ENCODE results near the gene EGFL8.
A peak's percentile ranks its signal among the peaks of the same experiment; 100 is the strongest.

Gene EGFL8

GRCh38 chr6:32173051-32173727, 8.8 kb downstream of the EGFL8 start:
- Histone ChIP-seq H3K27me3 (ENCODE audit: control insufficient read depth, insufficient read depth, low read length) (no peaks in the 10 kb centered on the region), H3K4me3 (ENCODE audit: low read length) (no peak overlapping the region), H3K36me3 (ENCODE audit: control insufficient read depth, low read depth, low read length) (peaks cover 34% of the 10 kb centered on the region), H3K9me3 (ENCODE audit: control insufficient read depth, low read depth, low read length) (no peaks in the 10 kb centered on the region), H3K4me1 (ENCODE audit: control insufficient read depth, low read depth, low read length) (peaks cover 18% of the 10 kb centered on the region), H3K27ac (ENCODE audit: low read length) (no peak overlapping the region), H3K9ac (ENCODE audit: low read length) (no peak overlapping the region)

GRCh38 chr6:32174416-32174815, 10.0 kb downstream of the EGFL8 start:
- no peak overlapping the region for H3K9ac ChIP-seq (ENCODE audit: low read length)
- peaks cover 21% of the 10 kb centered on the region for H3K4me1 ChIP-seq (ENCODE audit: control insufficient read depth, low read depth, low read length)
- no peak overlapping the region for H3K27ac ChIP-seq (ENCODE audit: low read length)
- peak overlapping the region; percentile 81 for H3K4me3 ChIP-seq (ENCODE audit: low read length)
- H3K9me3 ChIP-seq (ENCODE audit: control insufficient read depth, low read depth, low read length): no peaks in the 10 kb centered on the region
- no peaks in the 10 kb centered on the region for H3K27me3 ChIP-seq (ENCODE audit: control insufficient read depth, insufficient read depth, low read length)
- H3K36me3 ChIP-seq (ENCODE audit: control insufficient read depth, low read depth, low read length): peaks cover 22% of the 10 kb centered on the region

GRCh38 chr6:32175322-32175710, 10.9 kb downstream of the EGFL8 start:
- no peak overlapping the region for H3K27ac ChIP-seq (ENCODE audit: low read length)
- peak overlapping the region; percentile 87 for H3K9ac ChIP-seq (ENCODE audit: low read length)
- no peaks in the 10 kb centered on the region for H3K27me3 ChIP-seq (ENCODE audit: control insufficient read depth, insufficient read depth, low read length)
- peak overlapping the region; percentile 81 for H3K4me3 ChIP-seq (ENCODE audit: low read length)
- H3K4me1 ChIP-seq (ENCODE audit: control insufficient read depth, low read depth, low read length): peaks cover 21% of the 10 kb centered on the region
- no peaks in the 10 kb centered on the region for H3K9me3 ChIP-seq (ENCODE audit: control insufficient read depth, low read depth, low read length)
- peaks cover 18% of the 10 kb centered on the region for H3K36me3 ChIP-seq (ENCODE audit: control insufficient read depth, low read depth, low read length)

GRCh38 chr6:32175711-32176475, 11.5 kb downstream of the EGFL8 start, which contains the start of gene AGPAT1:
TSS of gene AGPAT1 (minus strand) at chr6:32176084. CDS start at chr6:32171496, 4,588 bp downstream.
- Histone ChIP-seq H3K36me3 (ENCODE audit: control insufficient read depth, low read depth, low read length) (peaks cover 13% of the 10 kb centered on the region), H3K9me3 (ENCODE audit: control insufficient read depth, low read depth, low read length) (no peaks in the 10 kb centered on the region), H3K9ac (ENCODE audit: low read length) (peak within 1 kb of the TSS; percentile 87), H3K4me1 (ENCODE audit: control insufficient read depth, low read depth, low read length) (peaks cover 21% of the 10 kb centered on the region), H3K4me3 (ENCODE audit: low read length) (peak within 1 kb of the TSS; percentile 81), H3K27me3 (ENCODE audit: control insufficient read depth, insufficient read depth, low read length) (no peaks in the 10 kb centered on the region), H3K27ac (ENCODE audit: low read length) (peak within 1 kb of the TSS; percentile 97)

GRCh38 chr6:32176476-32177182, 12.2 kb downstream of the EGFL8 start:
- H3K4me1 ChIP-seq (ENCODE audit: control insufficient read depth, low read depth, low read length): peaks cover 21% of the 10 kb centered on the region
- H3K9ac ChIP-seq (ENCODE audit: low read length): peak overlapping the region; percentile 87
- H3K27me3 ChIP-seq (ENCODE audit: control insufficient read depth, insufficient read depth, low read length): no peaks in the 10 kb centered on the region
- H3K9me3 ChIP-seq (ENCODE audit: control insufficient read depth, low read depth, low read length): no peaks in the 10 kb centered on the region
- H3K36me3 ChIP-seq (ENCODE audit: control insufficient read depth, low read depth, low read length): peaks cover 15% of the 10 kb centered on the region
- H3K27ac ChIP-seq (ENCODE audit: low read length): peak overlapping the region; percentile 97
- peak overlapping the region; percentile 81 for H3K4me3 ChIP-seq (ENCODE audit: low read length)

GRCh38 chr6:32177183-32177787, 12.9 kb downstream of the EGFL8 start:
- H3K27me3 ChIP-seq (ENCODE audit: control insufficient read depth, insufficient read depth, low read length): no peaks in the 10 kb centered on the region
- H3K9me3 ChIP-seq (ENCODE audit: control insufficient read depth, low read depth, low read length): no peaks in the 10 kb centered on the region

GRCh38 chr6:32177788-32178546, 13.6 kb downstream of the EGFL8 start, which contains the start of gene RNF5:
TSS of gene RNF5 (plus strand) at chr6:32178405. CDS start at chr6:32178512, 107 bp downstream.
- H3K9ac ChIP-seq (ENCODE audit: low read length): peak within 1 kb of the TSS; percentile 87
- peaks cover 15% of the 10 kb centered on the region for H3K36me3 ChIP-seq (ENCODE audit: control insufficient read depth, low read depth, low read length)
- H3K9me3 ChIP-seq (ENCODE audit: control insufficient read depth, low read depth, low read length): no peaks in the 10 kb centered on the region
- H3K27me3 ChIP-seq (ENCODE audit: control insufficient read depth, insufficient read depth, low read length): no peaks in the 10 kb centered on the region
- H3K4me3 ChIP-seq (ENCODE audit: low read length): peak within 1 kb of the TSS; percentile 81
- peaks cover 21% of the 10 kb centered on the region for H3K4me1 ChIP-seq (ENCODE audit: control insufficient read depth, low read depth, low read length)
- H3K27ac ChIP-seq (ENCODE audit: low read length): peak within 1 kb of the TSS; percentile 97

More at GRCh38 chr6:32177183-32177787, 12.9 kb downstream of the EGFL8 start:
- Histone ChIP-seq H3K36me3 (ENCODE audit: control insufficient read depth, low read depth, low read length) (peaks cover 15% of the 10 kb centered on the region), H3K4me3 (ENCODE audit: low read length) (peak overlapping the region; percentile 81), H3K4me1 (ENCODE audit: control insufficient read depth, low read depth, low read length) (peaks cover 21% of the 10 kb centered on the region), H3K27ac (ENCODE audit: low read length) (peak overlapping the region; percentile 97), H3K9ac (ENCODE audit: low read length) (peak overlapping the region; percentile 87)

- H3K27ac ChIP-seq (ENCODE audit: low read length): peak overlapping the region; percentile 54
- peaks cover 21% of the 10 kb centered on the region for H3K4me1 ChIP-seq (ENCODE audit: control insufficient read depth, low read depth, low read length)
- H3K27me3 ChIP-seq (ENCODE audit: control insufficient read depth, insufficient read depth, low read length): no peaks in the 10 kb centered on the region
- peaks cover 15% of the 10 kb centered on the region for H3K36me3 ChIP-seq (ENCODE audit: control insufficient read depth, low read depth, low read length)
- peak overlapping the region; percentile 81 for H3K4me3 ChIP-seq (ENCODE audit: low read length)
- H3K9me3 ChIP-seq (ENCODE audit: control insufficient read depth, low read depth, low read length): no peaks in the 10 kb centered on the region
- peak overlapping the region; percentile 87 for H3K9ac ChIP-seq (ENCODE audit: low read length)
Measured at GRCh38 chr6:32178547-32179440, 14.4 kb downstream of the EGFL8 start.

GRCh38 chr6:32179766-32180405, 15.5 kb downstream of the EGFL8 start:
- Histone ChIP-seq H3K9ac (ENCODE audit: low read length) (no peak overlapping the region), H3K4me3 (ENCODE audit: low read length) (no peak overlapping the region), H3K4me1 (ENCODE audit: control insufficient read depth, low read depth, low read length) (peaks cover 16% of the 10 kb centered on the region), H3K9me3 (ENCODE audit: control insufficient read depth, low read depth, low read length) (no peaks in the 10 kb centered on the region), H3K27me3 (ENCODE audit: control insufficient read depth, insufficient read depth, low read length) (no peaks in the 10 kb centered on the region), H3K27ac (ENCODE audit: low read length) (no peak overlapping the region), H3K36me3 (ENCODE audit: control insufficient read depth, low read depth, low read length) (peaks cover 12% of the 10 kb centered on the region)

Data from iPS-18a (cell line).